HuH-7.5 (cell line): Measurements from ENCODE around the gene LMO1.
A peak's percentile ranks its signal among the peaks of the same experiment; 100 is the strongest.

ENCODE experiments used
- DNase-seq: peaks from one replicate; pipeline ENCODE4 v3.0.0; 2011; ENCODE audit warnings: low spot score

The LMO1 gene

DNA sequence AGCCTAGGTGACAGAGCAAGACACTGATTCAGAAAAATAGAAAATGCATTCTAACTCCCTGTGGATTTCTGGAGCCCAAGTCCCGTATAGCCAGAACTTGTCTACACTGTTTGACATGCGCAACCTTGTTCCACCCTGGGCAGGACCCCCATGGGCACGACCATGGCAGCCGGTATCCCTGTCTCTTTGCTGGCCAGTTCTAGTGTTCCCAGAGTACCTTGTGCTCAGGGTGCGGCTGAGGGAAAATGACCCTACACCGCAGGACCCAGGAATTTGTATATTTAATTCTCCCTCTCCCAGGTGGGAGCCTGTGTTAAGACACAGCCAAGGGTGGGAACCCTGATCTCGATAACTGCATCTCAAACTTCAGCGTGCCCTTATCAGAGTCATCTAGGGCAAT is 58.1 kb downstream of the LMO1 start:
- DNase-seq: no peak

DNA sequence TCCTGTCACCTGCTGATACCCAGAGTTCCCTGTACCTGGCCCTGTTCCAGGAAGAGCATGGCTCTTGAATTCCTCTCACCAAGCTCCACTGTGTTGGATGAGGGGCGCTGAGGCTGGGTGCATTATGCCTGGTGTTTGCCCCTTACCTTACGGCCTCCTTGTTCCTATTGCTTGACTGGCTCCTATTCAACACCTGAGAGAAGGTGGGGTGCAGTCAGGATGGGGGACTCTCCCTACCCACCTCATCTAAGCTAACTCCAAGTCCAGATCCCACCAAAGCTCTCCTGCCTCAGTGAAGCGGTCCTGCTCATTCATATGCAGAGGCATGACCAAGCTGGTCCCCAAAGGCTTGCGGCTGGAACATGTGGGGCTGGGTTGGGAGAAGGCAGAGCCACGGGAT is 59.1 kb downstream of the LMO1 start:
- no peak for DNase-seq

- DNase-seq: no peak
Measured at GRCh38 chr11:8204025-8204424, 59.7 kb downstream of the LMO1 start.

DNA sequence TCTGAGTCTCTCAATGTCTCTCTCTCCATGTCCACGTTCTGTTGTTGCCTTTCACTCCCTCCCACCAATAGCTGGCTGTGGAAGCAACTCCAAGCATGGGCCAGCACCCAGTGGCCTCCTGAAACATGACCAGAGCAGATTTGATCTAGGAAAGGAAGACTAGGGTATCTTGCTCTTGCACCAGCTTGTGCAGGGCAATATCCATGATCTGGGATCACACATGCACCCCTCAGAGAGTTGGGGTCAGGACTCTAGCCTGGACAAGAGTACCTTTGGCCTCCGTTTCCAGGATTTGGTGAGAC is 60.3 kb downstream of the LMO1 start:
- no peak for DNase-seq

- DNase-seq: no peak
Measured at GRCh38 chr11:8202516-8203413, 60.9 kb downstream of the LMO1 start.

- no peak for DNase-seq
Measured at GRCh38 chr11:8201644-8202365, 61.9 kb downstream of the LMO1 start.

DNA sequence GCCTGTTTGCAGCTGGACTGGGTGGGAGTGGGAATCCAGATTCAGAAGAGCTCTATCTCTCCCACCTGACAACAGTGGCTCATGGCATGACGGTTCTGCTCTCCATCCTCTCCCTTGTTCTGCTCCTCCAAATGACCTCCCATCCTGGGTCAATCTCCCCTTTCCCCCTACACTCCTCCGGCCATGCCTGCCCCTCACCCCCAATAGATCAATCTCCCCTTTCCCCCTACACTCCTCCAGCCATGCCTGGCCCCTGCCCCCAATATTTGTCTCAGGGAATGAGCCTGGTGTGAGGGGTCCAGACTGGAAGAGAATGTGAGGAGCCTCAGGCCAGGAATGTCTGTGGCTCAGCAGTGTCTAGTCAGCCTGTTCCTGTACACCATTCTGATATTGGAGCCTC is 64.0 kb downstream of the LMO1 start:
- DNase-seq: no peak

DNA sequence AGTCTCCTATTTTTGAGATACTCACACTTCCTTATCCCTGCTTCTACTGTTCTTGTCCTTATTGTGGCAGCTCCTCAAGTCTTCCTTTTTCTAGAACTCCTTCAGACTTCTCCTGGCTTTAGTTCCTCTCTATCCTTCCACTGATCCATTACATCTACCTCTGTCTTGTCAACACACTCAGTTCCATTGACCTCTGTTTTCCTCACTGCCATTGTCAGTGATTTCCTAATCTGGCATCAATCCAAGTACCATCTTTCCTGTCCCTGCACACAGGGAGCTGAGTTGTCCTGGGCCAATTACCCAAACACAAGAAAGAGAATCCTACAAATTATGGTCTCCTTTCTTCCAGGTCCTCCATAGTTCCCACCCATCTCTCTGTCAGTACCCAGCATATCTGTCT is 66.9 kb downstream of the LMO1 start:
- no peak for DNase-seq

GRCh38 chr11:8194956-8195355 is 68.7 kb downstream of the LMO1 start:
- no peak for DNase-seq

- no peak for DNase-seq
Measured at GRCh38 chr11:8192896-8193209, 70.8 kb downstream of the LMO1 start.

DNA sequence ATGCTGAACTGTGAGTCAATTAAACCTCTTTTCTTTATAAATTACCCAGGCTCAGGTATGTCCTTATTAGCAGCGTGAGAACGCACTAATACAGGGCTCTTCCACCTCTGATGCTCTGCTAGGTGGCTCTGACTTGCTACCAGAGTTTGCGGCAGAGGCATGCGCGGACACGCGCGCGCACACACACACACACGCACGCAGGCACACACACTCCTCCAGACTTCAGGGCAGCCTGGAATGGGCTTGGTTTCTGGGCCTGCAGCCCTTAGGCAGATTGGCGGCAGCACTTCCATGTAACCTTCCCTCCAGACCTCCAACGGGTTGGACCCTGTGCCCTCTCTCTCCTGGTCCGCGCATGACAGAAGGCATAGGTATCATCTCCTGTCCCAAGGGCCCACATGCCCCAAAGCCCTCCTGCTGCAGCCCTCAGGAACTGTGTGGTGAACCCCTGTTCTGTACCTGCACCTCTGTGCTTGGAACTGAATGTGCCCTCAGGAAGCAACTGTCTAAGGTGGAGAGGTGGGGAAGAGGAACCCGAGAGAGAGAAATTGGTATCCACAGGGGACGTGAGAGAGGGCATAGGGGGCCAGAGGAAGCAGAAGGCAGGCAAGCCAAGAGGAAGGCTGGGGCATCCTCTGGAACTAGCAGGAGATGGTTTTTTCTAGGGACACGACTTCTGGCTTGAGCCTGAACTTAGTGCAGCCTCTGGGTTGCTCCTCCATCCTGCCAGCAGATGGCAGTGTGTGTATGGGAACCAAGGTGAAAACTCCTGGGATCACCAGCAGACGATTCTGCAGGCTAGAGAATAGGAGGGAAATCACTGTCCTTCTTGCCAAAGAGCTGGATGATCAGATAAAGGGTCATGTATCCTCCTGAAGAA is 71.4 kb downstream of the LMO1 start:
- DNase-seq: peak; percentile 60

- no peak for DNase-seq
Measured at GRCh38 chr11:8190431-8190830, 73.2 kb downstream of the LMO1 start.

DNA sequence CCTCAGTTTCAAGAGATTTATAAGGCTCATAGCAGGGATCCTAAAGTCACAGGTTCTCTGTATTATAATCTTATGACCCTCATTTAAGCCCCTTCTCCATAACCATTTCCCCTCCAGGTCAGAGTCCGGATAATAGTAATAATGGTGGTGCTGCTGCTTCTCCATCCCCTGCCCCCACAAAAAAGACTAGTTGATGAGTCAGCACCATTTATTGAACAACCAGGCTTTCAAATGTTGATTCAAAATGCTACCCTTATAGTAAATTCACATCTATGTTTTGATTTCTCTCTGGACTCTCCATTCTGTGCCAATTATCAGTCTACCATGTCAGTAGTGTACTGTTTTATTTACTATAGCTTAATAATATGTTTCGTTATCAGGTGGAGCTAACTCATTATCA is 77.2 kb downstream of the LMO1 start:
- no peak for DNase-seq

DNA sequence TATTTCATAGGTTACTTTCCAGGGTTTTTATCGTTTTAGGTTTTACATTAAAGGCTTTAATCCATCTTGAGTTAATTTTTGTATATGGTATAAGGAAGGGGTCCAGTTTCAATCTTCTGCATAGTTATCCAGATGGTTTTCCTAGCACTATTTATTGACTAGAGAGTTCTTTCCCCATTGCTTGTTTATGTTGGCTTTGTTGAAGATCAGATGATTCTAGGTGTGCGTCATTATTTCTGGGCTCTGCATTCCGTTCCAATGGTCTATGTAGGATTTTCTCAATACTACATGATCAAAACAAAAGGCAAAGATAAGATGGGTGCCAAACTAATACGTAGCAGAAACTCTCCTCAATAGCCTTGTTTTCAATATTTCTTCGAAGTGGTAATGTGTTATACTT is 80.6 kb downstream of the LMO1 start:
- no peak for DNase-seq

DNA sequence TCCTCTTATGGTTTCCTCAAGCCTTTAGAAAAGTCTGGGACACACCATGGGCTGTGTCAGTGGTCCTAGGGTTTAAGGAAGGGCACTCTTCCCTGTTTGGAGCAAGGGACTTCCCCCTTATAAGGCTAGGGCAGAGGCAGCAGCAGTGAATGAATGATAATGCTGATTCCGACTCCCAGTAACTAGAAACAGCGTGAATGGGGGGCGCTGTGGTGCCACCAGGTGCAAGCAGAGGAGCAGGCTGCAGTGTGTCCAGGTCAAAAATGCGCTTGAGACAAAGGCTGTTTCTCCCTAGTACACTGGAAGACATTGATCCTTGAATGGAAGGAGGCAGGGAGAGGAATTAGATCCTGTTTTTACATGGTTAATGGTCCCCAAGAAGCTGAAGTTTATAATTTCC is 83.2 kb downstream of the LMO1 start:
- DNase-seq: no peak

DNA sequence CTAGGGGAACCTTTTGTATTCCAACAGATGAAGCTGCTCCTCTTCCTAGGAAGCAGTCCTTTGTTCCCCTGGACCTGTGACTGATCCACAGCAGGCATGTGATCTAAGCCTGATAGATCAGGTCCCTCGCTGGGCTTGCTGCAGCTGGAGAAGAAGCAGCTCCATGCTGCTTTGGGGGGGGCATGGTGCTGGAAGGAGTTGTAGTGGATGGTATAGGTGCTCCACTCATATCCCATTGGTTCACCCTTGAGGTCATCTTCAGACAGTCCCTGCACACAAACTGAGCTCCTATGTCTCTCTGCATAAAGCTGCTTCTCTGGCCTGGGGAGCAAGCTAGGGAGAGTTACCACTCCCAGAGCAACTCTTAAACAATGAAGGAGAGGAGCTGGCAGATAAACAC is 85.4 kb downstream of the LMO1 start:
- DNase-seq: no peak

DNA sequence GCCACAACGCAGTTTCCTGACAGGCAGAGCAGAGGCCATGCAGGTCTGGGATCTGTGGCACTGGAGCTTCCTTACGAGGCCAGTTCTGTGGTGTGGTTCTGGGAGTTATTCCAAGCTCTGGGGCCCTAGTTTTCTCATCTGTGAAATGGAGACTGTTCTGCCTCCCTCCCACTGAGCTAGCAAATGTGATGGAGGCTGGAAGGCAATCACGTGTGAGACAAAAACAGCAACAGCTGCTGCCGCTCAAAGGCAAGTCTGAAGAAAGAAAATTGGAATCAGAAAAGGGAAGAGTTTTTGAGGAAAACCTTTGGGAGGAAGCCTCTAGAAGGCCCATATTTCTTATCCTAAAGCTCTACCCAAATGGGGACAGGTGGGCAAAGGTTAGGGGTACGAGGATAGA is 86.5 kb downstream of the LMO1 start:
- DNase-seq: no peak
